Amygdala (tissue), 56 donors: ENCODE measurements around the gene ZNF213.
A peak's percentile ranks its signal among the peaks of the same experiment; 100 is the strongest.

ENCODE experiments used
- DNase-seq, 56 donors: peaks; one replicate each; lab custom pipeline; 2025; lab: John Stamatoyannopoulos, UW

ZNF213 gene

GRCh38 chr16:3145660-3146059 lies 10.8 kb downstream of the ZNF213 start:
- no peak for DNase-seq

DNA sequence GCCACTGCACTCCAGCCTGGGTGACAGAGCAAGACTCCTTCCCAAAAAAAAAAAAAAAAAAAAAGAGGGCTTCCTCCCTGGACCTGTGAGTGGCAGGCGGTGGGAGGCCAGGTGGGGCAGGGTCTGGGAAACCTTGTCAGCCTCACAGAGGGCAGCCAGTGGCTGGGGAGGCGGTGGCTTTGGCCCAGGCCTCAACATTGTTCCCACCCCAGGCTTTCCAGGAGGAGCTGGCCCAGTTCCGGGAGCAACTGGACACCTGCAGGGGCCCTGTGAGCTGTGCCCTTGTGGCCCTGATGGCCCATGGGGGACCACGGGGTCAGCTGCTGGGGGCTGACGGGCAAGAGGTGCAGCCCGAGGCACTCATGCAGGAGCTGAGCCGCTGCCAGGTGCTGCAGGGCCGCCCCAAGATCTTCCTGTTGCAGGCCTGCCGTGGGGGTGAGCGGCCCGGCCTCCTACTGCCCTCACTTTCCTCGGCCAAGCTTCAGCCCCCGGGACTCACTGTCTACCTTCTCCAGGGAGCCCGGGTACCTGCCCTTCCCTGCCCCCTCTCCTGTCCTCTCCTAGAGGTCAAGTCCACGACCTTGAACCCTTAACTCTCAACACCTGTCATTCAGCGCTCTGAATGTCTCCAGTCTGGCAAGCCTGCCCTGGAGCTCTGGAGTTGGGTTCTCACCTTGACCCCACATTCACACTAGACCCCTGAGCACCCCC lies 12.4 kb downstream of the ZNF213 start:
- no peak for DNase-seq

DNA sequence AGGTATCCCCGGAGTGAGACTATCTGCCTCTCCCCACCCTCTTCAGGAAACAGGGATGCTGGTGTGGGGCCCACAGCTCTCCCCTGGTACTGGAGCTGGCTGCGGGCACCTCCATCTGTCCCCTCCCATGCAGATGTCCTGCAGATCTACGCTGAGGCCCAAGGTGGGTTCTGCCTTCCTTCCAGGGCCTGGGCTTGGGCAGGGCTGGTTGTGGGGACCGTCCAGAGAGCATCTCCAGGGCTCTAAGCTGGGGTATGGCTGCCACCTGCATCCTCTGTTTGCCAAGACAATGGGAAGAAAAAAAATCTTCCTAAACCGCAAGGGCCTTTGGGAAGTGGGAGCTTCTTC lies 12.9 kb downstream of the ZNF213 start:
- DNase-seq, result no peak

DNA sequence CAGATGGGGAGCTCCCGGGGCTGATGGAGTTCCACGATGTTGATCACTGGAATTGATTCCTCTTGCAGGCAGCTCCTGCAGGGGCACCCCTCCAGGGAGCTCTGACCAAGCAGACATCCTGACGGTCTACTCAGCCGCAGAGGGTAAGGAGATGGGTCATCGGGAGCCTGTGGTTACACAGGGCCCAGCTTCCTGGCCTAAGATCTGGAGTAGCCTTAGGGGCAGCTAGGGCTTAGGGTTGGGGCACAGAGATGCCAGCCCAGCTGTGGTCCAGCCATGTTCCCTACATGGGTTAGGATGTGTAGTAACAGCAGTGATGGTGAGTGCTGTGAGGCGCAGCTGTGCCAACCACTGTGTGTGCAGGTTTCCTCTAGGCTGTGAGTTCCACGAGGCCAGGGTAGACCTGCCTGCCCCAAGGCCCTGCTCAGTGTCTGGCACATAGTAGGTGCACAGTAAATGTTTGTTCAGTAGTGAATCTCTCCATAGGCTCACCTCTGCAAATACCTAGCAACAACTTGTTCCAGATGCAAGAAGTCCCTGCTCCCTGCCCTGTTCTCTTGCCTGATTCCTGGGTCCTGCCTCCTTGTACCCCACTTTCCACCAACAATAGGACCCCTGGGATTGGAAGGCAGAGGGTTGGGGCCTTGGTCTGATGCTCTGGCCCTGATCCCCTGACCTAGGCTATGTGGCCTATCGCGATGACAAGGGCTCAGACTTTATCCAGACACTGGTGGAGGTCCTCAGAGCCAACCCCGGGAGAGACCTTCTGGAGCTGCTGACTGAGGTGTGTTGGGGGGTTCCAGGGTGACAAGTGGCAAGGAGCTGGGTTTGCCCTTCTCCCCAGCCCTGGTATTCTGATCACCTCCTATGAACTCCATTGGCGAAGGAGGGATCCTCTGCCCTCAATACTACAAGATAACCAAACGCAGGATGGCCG lies 13.7 kb downstream of the ZNF213 start:
- DNase-seq, result no peak

DNA sequence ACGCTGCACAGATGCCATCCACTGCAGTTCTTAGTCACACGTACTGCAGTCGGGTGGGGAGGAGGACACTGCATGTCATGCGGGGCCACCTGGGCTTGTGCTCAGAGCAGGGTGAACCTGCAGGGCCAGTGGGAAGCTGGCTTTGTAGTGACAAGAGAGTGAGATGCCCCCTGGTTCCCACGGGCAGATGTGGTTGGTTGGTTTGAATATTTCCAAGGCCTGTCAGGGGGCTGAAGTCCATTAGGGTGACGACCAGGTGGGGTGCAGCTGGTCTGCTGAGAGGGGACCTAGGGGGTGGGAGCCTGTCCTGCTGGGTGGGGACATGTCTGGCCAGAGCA lies 14.3 kb downstream of the ZNF213 start:
- DNase-seq, result no peak

GRCh38 chr16:3149630-3150345 lies 15.0 kb downstream of the ZNF213 start:
- DNase-seq, result peak in 44 of 56 donors; percentile 15 to 73 (median 57)

DNA sequence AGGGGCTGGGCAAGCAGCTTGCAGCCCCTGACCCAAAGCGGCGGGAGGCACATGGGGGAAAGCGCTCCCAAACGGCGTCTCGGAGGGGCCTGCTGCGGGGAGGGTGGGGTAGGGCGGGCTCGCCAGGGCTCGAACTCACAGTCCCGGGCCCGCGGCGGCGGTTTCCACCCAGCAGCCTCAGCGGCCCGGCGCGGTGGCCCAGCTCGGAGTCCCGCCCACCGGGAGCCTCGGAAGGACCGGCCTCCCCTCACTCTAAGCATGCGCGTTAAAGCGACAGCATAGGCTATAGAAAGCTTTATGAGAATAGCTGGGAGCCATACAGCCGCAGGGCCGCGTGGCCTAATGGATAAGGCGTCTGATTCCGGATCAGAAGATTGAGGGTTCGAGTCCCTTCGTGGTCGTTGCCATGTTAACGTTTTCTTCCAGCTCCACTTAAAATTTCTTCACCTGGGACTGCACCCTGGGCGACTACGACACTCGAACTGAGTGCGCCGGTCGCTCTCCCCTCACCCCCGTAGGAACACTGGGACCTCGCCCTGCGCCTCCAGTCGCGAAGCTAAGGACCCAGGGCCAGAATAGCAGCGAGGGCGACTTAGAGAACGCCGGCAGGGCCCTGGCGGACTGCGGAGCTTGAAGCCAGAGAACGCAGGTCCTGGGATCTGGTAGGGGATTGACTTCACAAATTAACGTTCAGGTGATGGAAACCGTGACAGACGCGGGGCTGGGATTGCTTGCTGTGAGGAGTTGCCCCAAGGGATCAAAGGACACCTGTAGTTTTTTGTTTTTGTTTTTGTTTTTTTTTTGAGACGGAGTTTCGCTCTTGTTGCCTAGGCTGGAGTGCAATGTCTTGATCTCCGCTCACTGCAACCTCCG lies 15.8 kb downstream of the ZNF213 start:
- peak; percentile 24 to 95 (median 84) for DNase-seq

DNA sequence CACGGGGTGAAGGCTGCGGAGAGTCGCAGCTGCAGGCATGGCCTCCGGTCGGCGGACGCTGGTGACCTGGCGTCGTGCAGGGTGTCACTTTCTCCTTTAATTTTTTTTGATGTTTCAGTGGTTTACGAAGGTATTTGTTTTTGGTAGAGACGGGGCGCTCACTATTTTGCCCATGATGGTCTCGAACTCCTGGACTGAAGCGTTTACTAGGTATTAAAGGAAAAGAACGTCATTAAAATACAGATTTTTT lies 17.1 kb downstream of the ZNF213 start:
- peak in 1 of 56 donors; percentile 38 for DNase-seq

GRCh38 chr16:3152277-3152990 lies 17.6 kb downstream of the ZNF213 start:
- DNase-seq, result peak in 55 of 56 donors; percentile 39 to 91 (median 72)

- no peak for DNase-seq
These were observed 18.2 kb downstream of the ZNF213 start for GRCh38 chr16:3152991-3153368.

- DNase-seq, result no peak
These were observed 20.4 kb downstream of the ZNF213 start for GRCh38 chr16:3155181-3155580.

- DNase-seq, result no peak
These were observed 21.1 kb downstream of the ZNF213 start for GRCh38 chr16:3155972-3156371.

DNA sequence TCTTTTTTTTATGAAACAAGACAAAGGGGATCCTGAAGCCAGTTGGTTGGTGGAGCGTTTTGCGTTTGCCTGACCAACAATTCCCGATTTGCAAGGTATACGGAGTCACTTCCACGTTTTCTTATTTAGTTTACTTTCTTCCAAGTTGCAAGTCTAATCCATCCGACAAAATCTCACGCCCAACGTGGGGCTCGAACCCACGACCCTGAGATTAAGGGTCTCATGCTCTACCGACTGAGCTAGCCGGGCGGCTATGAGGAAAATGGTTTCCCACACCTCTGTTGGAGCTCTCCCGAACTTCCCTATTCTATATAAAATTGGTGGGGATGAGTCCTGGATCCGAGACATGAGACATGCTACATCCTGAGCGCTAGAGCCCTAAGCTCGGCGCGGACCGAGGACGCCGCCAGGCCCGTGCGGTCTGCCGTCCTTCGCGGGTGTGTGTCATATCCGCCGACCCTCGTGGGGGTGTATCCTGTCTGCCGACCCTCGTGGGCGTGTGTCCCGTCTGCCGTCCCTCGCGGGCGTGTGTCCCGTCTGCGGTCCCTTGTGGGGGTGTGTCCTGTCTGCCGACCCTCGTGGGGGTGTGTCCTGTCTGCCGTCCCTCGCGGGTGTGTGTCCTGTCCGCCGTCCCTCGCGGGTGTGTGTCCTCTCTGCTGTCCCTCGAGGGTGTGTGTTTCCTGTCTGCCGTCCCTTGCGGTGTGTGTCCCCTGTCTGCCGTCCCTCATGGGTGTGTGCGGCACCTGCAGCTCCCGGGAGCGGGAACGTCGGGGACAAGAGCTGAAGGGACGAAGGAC lies 22.6 kb downstream of the ZNF213 start:
- DNase-seq, result peak in 22 of 56 donors; percentile 3 to 74 (median 19)

GRCh38 chr16:3158026-3158509 lies 23.2 kb downstream of the ZNF213 start:
- DNase-seq, result peak in 1 of 56 donors; percentile 2

GRCh38 chr16:3158510-3159314 lies 23.9 kb downstream of the ZNF213 start:
- DNase-seq, result peak in 39 of 56 donors; percentile 11 to 79 (median 31)

- no peak for DNase-seq
These were observed 26.6 kb downstream of the ZNF213 start for GRCh38 chr16:3161235-3162018.
